Measurements from ENCODE around the gene PCP4.
"Not testable (repeated sequence)": the region's sequence is repeated elsewhere in the genome, so short reads cannot be mapped to it uniquely, and the experiment has no call there.

The PCP4 gene

GRCh38 chr21:39863111-39863510 lies 4.1 kb upstream of the PCP4 start:
- in situ Hi-C loops (cut with HindIII; ENCODE audit: low sequenced_read_pairs), result no loop called here

- in situ Hi-C loops (cut with HindIII; ENCODE audit: low sequenced_read_pairs), result no loop called here
Observed at GRCh38 chr21:39866093-39866492, 1.1 kb upstream of the PCP4 start.

- in situ Hi-C loops (cut with HindIII; ENCODE audit: low sequenced_read_pairs), result no loop called here
Observed at GRCh38 chr21:39869141-39869818, 2.0 kb downstream of the PCP4 start.

- in situ Hi-C loops (cut with HindIII; ENCODE audit: low sequenced_read_pairs), result no loop called here
Observed at GRCh38 chr21:39873687-39874086, 6.4 kb downstream of the PCP4 start.

- in situ Hi-C loops (cut with HindIII; ENCODE audit: low sequenced_read_pairs), result no loop called here
Observed at GRCh38 chr21:39874206-39874605, 7.0 kb downstream of the PCP4 start.

- in situ Hi-C loops (cut with HindIII; ENCODE audit: low sequenced_read_pairs), result no loop called here
Observed at GRCh38 chr21:39874759-39875158, 7.5 kb downstream of the PCP4 start.

- in situ Hi-C loops (cut with HindIII; ENCODE audit: low sequenced_read_pairs), result no loop called here
Observed at GRCh38 chr21:39881661-39882060, 14.4 kb downstream of the PCP4 start.

GRCh38 chr21:39882151-39882838 lies 15.1 kb downstream of the PCP4 start:
- in situ Hi-C loops (cut with HindIII; ENCODE audit: low sequenced_read_pairs), result no loop called here

GRCh38 chr21:39882839-39883195 lies 15.6 kb downstream of the PCP4 start:
- in situ Hi-C loops (cut with HindIII; ENCODE audit: low sequenced_read_pairs), result no loop called here

- in situ Hi-C loops (cut with HindIII; ENCODE audit: low sequenced_read_pairs), result no loop called here
Observed at GRCh38 chr21:39885119-39885848, 18.0 kb downstream of the PCP4 start.

- in situ Hi-C loops (cut with HindIII; ENCODE audit: low sequenced_read_pairs), result no loop called here
Observed at GRCh38 chr21:39888848-39889247, 21.6 kb downstream of the PCP4 start.

GRCh38 chr21:39891111-39891510 lies 23.9 kb downstream of the PCP4 start:
- in situ Hi-C loops (cut with HindIII; ENCODE audit: low sequenced_read_pairs), result no loop called here

GRCh38 chr21:39891863-39892262 lies 24.6 kb downstream of the PCP4 start:
- in situ Hi-C loops (cut with HindIII; ENCODE audit: low sequenced_read_pairs), result not testable (repeated sequence)

GRCh38 chr21:39900491-39900890 lies 33.3 kb downstream of the PCP4 start:
- in situ Hi-C loops (cut with HindIII; ENCODE audit: low sequenced_read_pairs), result no loop called here

- in situ Hi-C loops (cut with HindIII; ENCODE audit: low sequenced_read_pairs), result no loop called here
Observed at GRCh38 chr21:39900911-39901310, 33.7 kb downstream of the PCP4 start.

GRCh38 chr21:39902986-39903385 lies 35.7 kb downstream of the PCP4 start:
- in situ Hi-C loops (cut with HindIII; ENCODE audit: low sequenced_read_pairs), result no loop called here

GRCh38 chr21:39904457-39904856 lies 37.2 kb downstream of the PCP4 start:
- in situ Hi-C loops (cut with HindIII; ENCODE audit: low sequenced_read_pairs), result no loop called here

- in situ Hi-C loops (cut with HindIII; ENCODE audit: low sequenced_read_pairs), result no loop called here
Observed at GRCh38 chr21:39908265-39908923, 41.2 kb downstream of the PCP4 start.

- in situ Hi-C loops (cut with HindIII; ENCODE audit: low sequenced_read_pairs), result no loop called here
Observed at GRCh38 chr21:39911286-39912199, 44.3 kb downstream of the PCP4 start.

- in situ Hi-C loops (cut with HindIII; ENCODE audit: low sequenced_read_pairs), result no loop called here
Observed at GRCh38 chr21:39913706-39914305, 46.6 kb downstream of the PCP4 start.

All from DLD1 (cell line).